Sigmoid colon (tissue), 4 donors: ENCODE measurements around the gene CFDP1.

Experiments used
- EP300 ChIP-seq, 4 donors: sonication (generic); formaldehyde crosslinking; IDR thresholded peaks; one replicate each; pipeline ENCODE4 v1.6.1; 2017; ENCODE audit warnings: antibody characterized with exemption in 4 of 4
- POLR2AphosphoS5 ChIP-seq, 4 donors: sonication (generic); formaldehyde crosslinking; IDR thresholded peaks; one replicate each; pipeline ENCODE4 v1.6.1; 2017; ENCODE audit warnings: antibody characterized with exemption in 4 of 4
- TF ChIP-seq, protein P1 (sequence below), 4 experiments: fragments of 450-650 bp in 3 of 4; fragments of 200-600 bp in 1 of 4; IDR thresholded peaks; one replicate each; pipeline ENCODE4 v1.5.1; 2016 to 2019; ENCODE audit warnings: antibody characterized with exemption in 4 of 4, mild to moderate bottlenecking in 3 of 4, moderate library complexity in 2 of 4

DNA sequence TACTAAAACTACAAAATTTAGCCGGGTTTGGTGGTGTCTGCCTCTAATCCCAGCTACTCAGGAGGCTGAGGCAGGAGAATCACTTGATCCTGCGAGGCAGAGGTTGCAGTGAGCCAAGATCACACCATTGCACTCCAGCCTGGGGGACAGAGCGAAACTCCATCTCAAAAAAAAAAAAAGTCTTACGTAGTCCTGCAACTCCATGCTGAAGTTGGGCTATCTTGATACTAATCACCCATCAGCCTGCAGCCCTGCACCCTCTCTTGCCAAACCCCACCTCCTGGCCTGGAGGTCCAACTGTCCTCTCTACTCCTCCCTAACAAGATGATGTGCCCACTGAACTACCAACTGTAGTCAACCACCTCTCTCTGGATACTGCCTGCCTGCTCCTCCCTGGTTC lies 26.4 kb upstream of the CFDP1 start:
- TF ChIP-seq, protein P1, sequence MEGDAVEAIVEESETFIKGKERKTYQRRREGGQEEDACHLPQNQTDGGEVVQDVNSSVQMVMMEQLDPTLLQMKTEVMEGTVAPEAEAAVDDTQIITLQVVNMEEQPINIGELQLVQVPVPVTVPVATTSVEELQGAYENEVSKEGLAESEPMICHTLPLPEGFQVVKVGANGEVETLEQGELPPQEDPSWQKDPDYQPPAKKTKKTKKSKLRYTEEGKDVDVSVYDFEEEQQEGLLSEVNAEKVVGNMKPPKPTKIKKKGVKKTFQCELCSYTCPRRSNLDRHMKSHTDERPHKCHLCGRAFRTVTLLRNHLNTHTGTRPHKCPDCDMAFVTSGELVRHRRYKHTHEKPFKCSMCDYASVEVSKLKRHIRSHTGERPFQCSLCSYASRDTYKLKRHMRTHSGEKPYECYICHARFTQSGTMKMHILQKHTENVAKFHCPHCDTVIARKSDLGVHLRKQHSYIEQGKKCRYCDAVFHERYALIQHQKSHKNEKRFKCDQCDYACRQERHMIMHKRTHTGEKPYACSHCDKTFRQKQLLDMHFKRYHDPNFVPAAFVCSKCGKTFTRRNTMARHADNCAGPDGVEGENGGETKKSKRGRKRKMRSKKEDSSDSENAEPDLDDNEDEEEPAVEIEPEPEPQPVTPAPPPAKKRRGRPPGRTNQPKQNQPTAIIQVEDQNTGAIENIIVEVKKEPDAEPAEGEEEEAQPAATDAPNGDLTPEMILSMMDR (IDR thresholded peaks at IDR 0.05), result no peak
- no peak for TF ChIP-seq EP300 (IDR thresholded peaks at IDR 0.05)
- no peak for TF ChIP-seq POLR2AphosphoS5 (IDR thresholded peaks at IDR 0.05)
